Measurements from ENCODE around the gene MAK. TPM values are rescaled to one million over a fixed set of nuclear protein-coding genes. Genes with fewer than 3 reads are reported as not detected.

The MAK gene
- total and polyA plus RNA-seq, 4 donors: 0.02 to 0.26 (median 0.13) TPM

GRCh38 chr6:10838794-10839333 is 525 bp upstream of the MAK start:
- TF ChIP-seq CTCF (IDR thresholded peaks at IDR 0.05; ENCODE audit: low read depth, low read length, missing input control) (no peak), SP1 (IDR thresholded peaks at IDR 0.05) (no peak)
- Histone ChIP-seq H3K9ac (ENCODE audit: low read depth in 1 of 2, low read length in 2 of 2) (peak overlapping the region in 1 of 2 donors; percentile 23), H3K4me3 (ENCODE audit: low read depth in 1 of 3, low read length in 3 of 3) (peak overlapping the region; percentile 41 to 77 (median 59)), H3K27ac (ENCODE audit: low read depth in 1 of 2, low read length in 2 of 2) (peak overlapping the region; percentile 24 to 79), H3K4me1 (ENCODE audit: control insufficient read depth in 4 of 4, insufficient read depth in 4 of 4, low read length in 3 of 4) (peaks cover 0 to 18% (median 7%) of the 10 kb centered on the region in 4 donors), H3K36me3 (ENCODE audit: control insufficient read depth in 4 of 4, insufficient read depth in 3 of 4, low read depth in 1 of 4, low read length in 3 of 4) (no peaks in the 10 kb centered on the region), H3K27me3 (ENCODE audit: control insufficient read depth in 4 of 4, insufficient read depth in 4 of 4, low read length in 3 of 4) (no peaks in the 10 kb centered on the region), H3K9me3 (ENCODE audit: control insufficient read depth in 4 of 4, low read length in 3 of 4) (no peaks in the 10 kb centered on the region)
- 65% methylated on average over 8 of the region's 8 CpGs for WGBS
- no peak for DNase-seq (ENCODE audit: low spot score)

- Histone ChIP-seq H3K36me3 (ENCODE audit: control insufficient read depth in 4 of 4, insufficient read depth in 3 of 4, low read depth in 1 of 4, low read length in 3 of 4) (no peaks in the 10 kb centered on the region), H3K9ac (ENCODE audit: low read depth in 1 of 2, low read length in 2 of 2) (peak overlapping the region in 1 of 2 donors; percentile 69), H3K27ac (ENCODE audit: low read depth in 1 of 2, low read length in 2 of 2) (peak overlapping the region; percentile 3 to 79), H3K4me1 (ENCODE audit: control insufficient read depth in 4 of 4, insufficient read depth in 4 of 4, low read length in 3 of 4) (peaks cover 0 to 18% (median 7%) of the 10 kb centered on the region in 4 donors), H3K27me3 (ENCODE audit: control insufficient read depth in 4 of 4, insufficient read depth in 4 of 4, low read length in 3 of 4) (no peaks in the 10 kb centered on the region), H3K4me3 (ENCODE audit: low read depth in 1 of 3, low read length in 3 of 3) (peak overlapping the region; percentile 41 to 77 (median 59)), H3K9me3 (ENCODE audit: control insufficient read depth in 4 of 4, low read length in 3 of 4) (no peaks in the 10 kb centered on the region)
- WGBS: under 1% methylated on average over 22 of the region's 22 CpGs
- no peak for DNase-seq (ENCODE audit: low spot score)
- TF ChIP-seq HNF4A (conservative IDR thresholded peaks at IDR 0.05): no peak
- TF ChIP-seq RXRA (IDR thresholded peaks at IDR 0.05): no peak
- TF ChIP-seq YY1 (IDR thresholded peaks at IDR 0.05): no peak
- TF ChIP-seq NR2F2 (IDR thresholded peaks at IDR 0.05): no peak
- no peak for TF ChIP-seq TAF1 (conservative IDR thresholded peaks at IDR 0.05)
Measured at GRCh38 chr6:10837622-10837994, 731 bp downstream of the MAK start.

- TF ChIP-seq SP1 (IDR thresholded peaks at IDR 0.05) (no peak), YY1 (IDR thresholded peaks at IDR 0.05) (no peak), MAX (IDR thresholded peaks at IDR 0.05) (no peak), CTCF (IDR thresholded peaks at IDR 0.05; ENCODE audit: low read depth, low read length, missing input control) (no peak), HNF4G (IDR thresholded peaks at IDR 0.05) (no peak)
- 2% methylated on average over 20 of the region's 20 CpGs for WGBS
- Histone ChIP-seq H3K27ac (ENCODE audit: low read depth in 1 of 2, low read length in 2 of 2) (no peak overlapping the region), H3K9me3 (ENCODE audit: control insufficient read depth in 4 of 4, low read length in 3 of 4) (no peaks in the 10 kb centered on the region), H3K4me3 (ENCODE audit: low read depth in 1 of 3, low read length in 3 of 3) (peak overlapping the region; percentile 41 to 77 (median 59)), H3K36me3 (ENCODE audit: control insufficient read depth in 4 of 4, insufficient read depth in 3 of 4, low read depth in 1 of 4, low read length in 3 of 4) (no peaks in the 10 kb centered on the region), H3K9ac (ENCODE audit: low read depth in 1 of 2, low read length in 2 of 2) (peak overlapping the region; percentile 3 to 9), H3K4me1 (ENCODE audit: control insufficient read depth in 4 of 4, insufficient read depth in 4 of 4, low read length in 3 of 4) (peaks cover 0 to 18% (median 7%) of the 10 kb centered on the region in 4 donors), H3K27me3 (ENCODE audit: control insufficient read depth in 4 of 4, insufficient read depth in 4 of 4, low read length in 3 of 4) (no peaks in the 10 kb centered on the region)
- peak; percentile 41 for DNase-seq (ENCODE audit: low spot score)
Measured at GRCh38 chr6:10837009-10837621, 1.2 kb downstream of the MAK start.

All from liver (tissue), 9 donors.